CD4-positive, alpha-beta T cell treated with Interleukin-12 subunit alpha and Interleukin-12 subunit beta, for 1 hour (primary cell): ENCODE data around the gene NFATC3.

Source experiments
- DNase-seq: peaks from one replicate; pipeline ENCODE4 v3.0.0-alpha.2; 2020

Gene NFATC3

GRCh38 chr16:68085259-68086071 is at the start of gene NFATC3:
Gene NFATC3 (plus strand): TSS chr16:68085370. CDS start chr16:68085682, 312 bp downstream.
- peak; percentile 99 for DNase-seq

- no peak for DNase-seq
These were observed 47.2 kb upstream of the NFATC3 start for GRCh38 chr16:68037841-68038597.

GRCh38 chr16:68040506-68041288 is 44.5 kb upstream of the NFATC3 start:
- peak; percentile 92 for DNase-seq

- no peak for DNase-seq
These were observed 43.4 kb upstream of the NFATC3 start for GRCh38 chr16:68041783-68042182.

GRCh38 chr16:68046106-68046505 is 39.1 kb upstream of the NFATC3 start:
- no peak for DNase-seq

- no peak for DNase-seq
These were observed 37.2 kb upstream of the NFATC3 start for GRCh38 chr16:68047987-68048386.

- DNase-seq = no peak
These were observed 35.7 kb upstream of the NFATC3 start for GRCh38 chr16:68049449-68049848.

- no peak for DNase-seq
These were observed 29.8 kb upstream of the NFATC3 start for GRCh38 chr16:68055395-68055794.

- no peak for DNase-seq
These were observed 25.4 kb upstream of the NFATC3 start for GRCh38 chr16:68059804-68060203.

- no peak for DNase-seq
These were observed 23.8 kb upstream of the NFATC3 start for GRCh38 chr16:68061396-68061795.

- DNase-seq = peak; percentile 53
These were observed 22.2 kb upstream of the NFATC3 start for GRCh38 chr16:68062910-68063393.

- peak; percentile 79 for DNase-seq
These were observed 20.3 kb upstream of the NFATC3 start for GRCh38 chr16:68064791-68065365.

GRCh38 chr16:68065716-68066305 is 19.4 kb upstream of the NFATC3 start:
- no peak for DNase-seq

GRCh38 chr16:68066763-68067162 is 18.4 kb upstream of the NFATC3 start:
- no peak for DNase-seq

- DNase-seq = no peak
These were observed 16.2 kb upstream of the NFATC3 start for GRCh38 chr16:68068926-68069325.

GRCh38 chr16:68069511-68070248 is 15.5 kb upstream of the NFATC3 start:
- peak; percentile 63 for DNase-seq

GRCh38 chr16:68070249-68070730 is 14.9 kb upstream of the NFATC3 start:
- peak; percentile 31 for DNase-seq

GRCh38 chr16:68070806-68071517 is 14.2 kb upstream of the NFATC3 start:
- peak; percentile 23 for DNase-seq

GRCh38 chr16:68071518-68071901 is 13.7 kb upstream of the NFATC3 start:
- DNase-seq = no peak

GRCh38 chr16:68072038-68072695 is 13.0 kb upstream of the NFATC3 start:
- no peak for DNase-seq
